Loucy (cell line): ENCODE results near the gene HACD4.
A peak's percentile ranks its signal among the peaks of the same experiment; 100 is the strongest.

Source experiments
- H2AFZ ChIP-seq: fragments of 200-600 bp; sonication (generic); 2 replicates; pipeline ENCODE4 v1.6.0; 2016; ENCODE audit warnings: antibody characterized with exemption, mild to moderate bottlenecking, low read length, moderate library complexity
- H3F3A ChIP-seq: fragments of 200-600 bp; 2 replicates; pipeline ENCODE4 v1.6.0; 2016; ENCODE audit warnings: antibody characterized with exemption, low read depth, mild to moderate bottlenecking
- H3K27me3 ChIP-seq: fragments of 200-600 bp; sonication (generic); 2 replicates; pipeline ENCODE4 v1.6.1; 2014; ENCODE audit warnings: low read length, mild to moderate bottlenecking; ENCODE audit not compliant: insufficient read depth, poor library complexity, severe bottlenecking
- H3K36me3 ChIP-seq: fragments of 200-600 bp; sonication (generic); 2 replicates; pipeline ENCODE4 v1.6.1; 2016; ENCODE audit warnings: low read length; ENCODE audit not compliant: insufficient read depth
- H3K4me1 ChIP-seq: fragments of 200-600 bp; sonication (generic); 2 replicates; pipeline ENCODE4 v1.5.1; 2014; ENCODE audit warnings: low read length, mild to moderate bottlenecking; ENCODE audit not compliant: insufficient read depth, poor library complexity, severe bottlenecking
- H3K4me2 ChIP-seq: fragments of 200-600 bp; sonication (generic); 2 replicates; pipeline ENCODE4 v1.6.0; 2014; ENCODE audit warnings: antibody characterized with exemption, low read length, low read depth, mild to moderate bottlenecking; ENCODE audit not compliant: poor library complexity, severe bottlenecking
- H3K4me3 ChIP-seq: fragments of 200-600 bp; sonication (generic); 2 replicates; pipeline ENCODE4 v1.5.1; 2014; ENCODE audit warnings: low read length, mild to moderate bottlenecking, mixed read lengths; ENCODE audit not compliant: poor library complexity, severe bottlenecking
- H3K79me2 ChIP-seq: fragments of 200-600 bp; sonication (generic); 2 replicates; pipeline ENCODE4 v1.6.1; 2014; ENCODE audit warnings: low read length; ENCODE audit not compliant: insufficient read depth
- H3K9ac ChIP-seq: fragments of 200-600 bp; sonication (generic); 2 replicates; pipeline ENCODE4 v1.6.0; 2014; ENCODE audit warnings: mild to moderate bottlenecking, low read depth, low read length, moderate library complexity; ENCODE audit not compliant: poor library complexity, severe bottlenecking
- H3K9me2 ChIP-seq: fragments of 200-600 bp; sonication (generic); replicated peaks from 2 replicates; pipeline ENCODE4 v1.6.1; 2016; ENCODE audit warnings: low read depth, low read length, mixed read lengths
- H3K9me3 ChIP-seq: fragments of 200-600 bp; sonication (generic); 2 replicates; pipeline ENCODE4 v1.6.1; 2014; ENCODE audit warnings: mild to moderate bottlenecking, antibody characterized with exemption, low read length, low read depth; ENCODE audit not compliant: insufficient read depth
- H4K20me1 ChIP-seq: fragments of 200-600 bp; sonication (generic); 2 replicates; pipeline ENCODE4 v1.6.0; 2014; ENCODE audit warnings: antibody characterized with exemption, low read length, mild to moderate bottlenecking; ENCODE audit not compliant: insufficient read depth, poor library complexity, severe bottlenecking
- EZH2phosphoT487 ChIP-seq: fragments of 200-600 bp; IDR thresholded peaks from 2 replicates; pipeline ENCODE4 v1.6.1; 2018; ENCODE audit warnings: antibody characterized with exemption, mild to moderate bottlenecking, moderate library complexity, borderline replicate concordance
- TF ChIP-seq, protein P1 (sequence below): fragments of 200-600 bp; sonication (generic); conservative IDR thresholded peaks from 2 replicates; pipeline ENCODE4 v1.5.1; 2014; ENCODE audit warnings: mild to moderate bottlenecking, antibody characterized with exemption, low read length

The HACD4 gene

DNA sequence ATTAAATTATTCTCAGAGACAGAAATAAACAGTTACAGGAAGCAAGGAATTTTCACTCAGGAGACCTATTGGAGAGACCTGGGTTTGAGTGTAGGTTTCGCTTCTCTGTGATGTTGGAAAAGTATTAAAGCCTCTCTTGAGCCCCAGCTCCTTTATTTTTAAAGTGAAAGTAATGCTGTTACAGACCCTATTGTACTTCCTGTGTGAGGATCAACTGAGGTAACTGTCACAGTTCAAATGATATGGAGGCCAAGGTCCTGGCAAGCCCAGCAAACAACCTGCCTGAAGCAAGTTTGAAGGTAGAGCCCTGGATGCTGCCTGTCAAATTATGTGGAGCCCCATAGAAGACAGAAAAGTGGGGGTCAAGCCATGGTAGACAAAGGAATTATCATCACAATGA is 7.9 kb upstream of the HACD4 start:
- H3K9me3 ChIP-seq: no peaks in the 10 kb centered on the region
- peak overlapping the region; percentile 43 for H3K4me3 ChIP-seq
- H4K20me1 ChIP-seq: no peaks in the 10 kb centered on the region
- TF ChIP-seq, protein P1, sequence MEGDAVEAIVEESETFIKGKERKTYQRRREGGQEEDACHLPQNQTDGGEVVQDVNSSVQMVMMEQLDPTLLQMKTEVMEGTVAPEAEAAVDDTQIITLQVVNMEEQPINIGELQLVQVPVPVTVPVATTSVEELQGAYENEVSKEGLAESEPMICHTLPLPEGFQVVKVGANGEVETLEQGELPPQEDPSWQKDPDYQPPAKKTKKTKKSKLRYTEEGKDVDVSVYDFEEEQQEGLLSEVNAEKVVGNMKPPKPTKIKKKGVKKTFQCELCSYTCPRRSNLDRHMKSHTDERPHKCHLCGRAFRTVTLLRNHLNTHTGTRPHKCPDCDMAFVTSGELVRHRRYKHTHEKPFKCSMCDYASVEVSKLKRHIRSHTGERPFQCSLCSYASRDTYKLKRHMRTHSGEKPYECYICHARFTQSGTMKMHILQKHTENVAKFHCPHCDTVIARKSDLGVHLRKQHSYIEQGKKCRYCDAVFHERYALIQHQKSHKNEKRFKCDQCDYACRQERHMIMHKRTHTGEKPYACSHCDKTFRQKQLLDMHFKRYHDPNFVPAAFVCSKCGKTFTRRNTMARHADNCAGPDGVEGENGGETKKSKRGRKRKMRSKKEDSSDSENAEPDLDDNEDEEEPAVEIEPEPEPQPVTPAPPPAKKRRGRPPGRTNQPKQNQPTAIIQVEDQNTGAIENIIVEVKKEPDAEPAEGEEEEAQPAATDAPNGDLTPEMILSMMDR: no peak
- TF ChIP-seq EZH2phosphoT487: no peak
- peak overlapping the region; percentile 59 for H3K4me2 ChIP-seq
- peaks cover 16% of the 10 kb centered on the region for H3K4me1 ChIP-seq
- H3K9me2 ChIP-seq: no peaks in the 10 kb centered on the region
- no peaks in the 10 kb centered on the region for H3K36me3 ChIP-seq
- H3K9ac ChIP-seq: peak overlapping the region; percentile 1
- no peaks in the 10 kb centered on the region for H3K79me2 ChIP-seq
- peak overlapping the region; percentile 81 for H2AFZ ChIP-seq
- no peaks in the 10 kb centered on the region for H3F3A ChIP-seq
- no peaks in the 10 kb centered on the region for H3K27me3 ChIP-seq

DNA sequence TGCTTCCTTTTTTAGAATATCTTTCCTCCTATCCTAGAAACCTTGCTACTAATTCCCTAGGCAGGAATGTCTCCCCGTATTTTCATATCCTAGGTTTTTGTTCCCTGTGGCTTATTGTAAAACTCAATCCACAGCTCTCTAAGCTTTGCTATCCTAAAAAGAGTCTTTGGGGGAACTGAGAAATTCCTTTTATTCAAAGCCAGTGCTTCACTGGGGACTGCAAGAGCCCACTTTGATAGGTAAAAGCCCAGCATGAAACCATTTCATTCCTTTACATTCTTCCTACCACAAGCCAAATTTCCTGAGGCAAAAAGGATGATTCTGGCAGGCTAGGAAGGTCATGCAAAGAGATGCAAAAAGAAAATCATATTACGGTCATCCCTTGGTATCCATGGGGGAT is 5.8 kb upstream of the HACD4 start:
- Histone ChIP-seq H3F3A (no peaks in the 10 kb centered on the region), H3K9me2 (no peaks in the 10 kb centered on the region), H3K27me3 (no peaks in the 10 kb centered on the region), H2AFZ (no peak overlapping the region), H3K4me1 (peaks cover 16% of the 10 kb centered on the region), H3K4me3 (no peak overlapping the region), H3K9me3 (no peaks in the 10 kb centered on the region), H3K9ac (no peak overlapping the region), H3K4me2 (no peak overlapping the region), H3K36me3 (no peaks in the 10 kb centered on the region), H3K79me2 (no peaks in the 10 kb centered on the region), H4K20me1 (no peaks in the 10 kb centered on the region)
- TF ChIP-seq, protein P1: no peak
- no peak for TF ChIP-seq EZH2phosphoT487

DNA sequence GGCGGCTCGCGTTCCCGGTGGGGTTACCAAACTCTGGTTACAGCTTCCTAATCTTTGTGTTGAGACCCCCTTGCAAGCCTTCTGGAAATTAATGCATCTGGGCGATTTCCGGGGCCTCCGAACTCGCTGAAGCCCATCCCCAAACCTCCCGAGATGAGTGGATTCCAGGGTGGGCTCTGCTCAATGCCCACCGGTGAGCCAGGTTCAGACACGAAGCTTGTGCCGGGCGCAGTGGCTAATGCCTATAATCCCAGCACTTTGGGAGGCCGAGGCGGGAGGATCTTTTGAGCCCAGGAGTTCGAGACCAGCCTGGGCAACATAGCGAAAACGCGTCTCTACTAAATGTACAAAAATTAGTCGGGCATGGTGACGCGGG is 356 bp upstream of the HACD4 start:
- Histone ChIP-seq H3K9me3 (no peaks in the 10 kb centered on the region), H3K9ac (no peak overlapping the region), H3K4me3 (no peak overlapping the region), H3K4me1 (peaks cover 12% of the 10 kb centered on the region), H3K27me3 (no peaks in the 10 kb centered on the region), H3K36me3 (no peaks in the 10 kb centered on the region), H3F3A (no peaks in the 10 kb centered on the region), H3K9me2 (no peaks in the 10 kb centered on the region), H4K20me1 (no peaks in the 10 kb centered on the region), H3K4me2 (no peak overlapping the region), H3K79me2 (no peaks in the 10 kb centered on the region), H2AFZ (no peak overlapping the region)
- no peak for TF ChIP-seq EZH2phosphoT487
- TF ChIP-seq, protein P1: no peak
